ENCODE results near the gene CACNB2. TPM values are rescaled to one million over a fixed set of nuclear protein-coding genes. Genes with fewer than 3 reads are reported as not detected.

The CACNB2 gene
- total and polyA plus RNA-seq, 4 experiments from 2014 or later, result 0.36 to 0.81 TPM; not detected in 2

GRCh38 chr10:18486438-18486837 lies 346.2 kb downstream of the CACNB2 start:
- H3K36me3 ChIP-seq (ENCODE audit: insufficient read depth, low read length), result no peaks in the 10 kb centered on the region
- no peak overlapping the region for H3K27ac ChIP-seq (ENCODE audit: low read depth, low read length)
- DNase-seq, result no peak
- Mint-ChIP-seq H3K4me3 (no peak overlapping the region), H3K9me3 (peaks cover 0 to 5% (median 0%) of the 10 kb centered on the region in 8 donors), H3K27me3 (no peaks in the 10 kb centered on the region), H3K27ac (no peak overlapping the region), H3K36me3 (no peaks in the 10 kb centered on the region), H3K4me1 (no peaks in the 10 kb centered on the region)
- ChIA-PET CTCF (ENCODE audit: partially characterized antibody) (no interaction called here), POLR2A (ENCODE audit: partially characterized antibody) (no interaction called here)
- H3K27me3 ChIP-seq (ENCODE audit: insufficient read depth, low read length), result no peaks in the 10 kb centered on the region
- no peaks in the 10 kb centered on the region for H3K4me1 ChIP-seq (ENCODE audit: insufficient read depth, low read length)
- H3K4me3 ChIP-seq (ENCODE audit: low read length in 2 of 2), result no peak overlapping the region
- no peaks in the 10 kb centered on the region for H3K9me3 ChIP-seq (ENCODE audit: control insufficient read depth in 1 of 2, low read length in 2 of 2)
- intact Hi-C loops (cut with micrococcal nuclease), result no loop called here

- POLR2A ChIA-PET (ENCODE audit: partially characterized antibody), result no interaction called here
- no peak overlapping the region for H3K27ac ChIP-seq (ENCODE audit: low read depth, low read length)
- CTCF ChIA-PET (ENCODE audit: partially characterized antibody), result no interaction called here
- Mint-ChIP-seq H3K27ac (no peak overlapping the region), H3K4me3 (no peak overlapping the region), H3K27me3 (peaks cover 0 to 2% of the 10 kb centered on the region in 2 donors), H3K9me3 (peaks cover 0 to 5% (median 0%) of the 10 kb centered on the region in 8 donors), H3K4me1 (no peaks in the 10 kb centered on the region), H3K36me3 (no peaks in the 10 kb centered on the region)
- no peaks in the 10 kb centered on the region for H3K36me3 ChIP-seq (ENCODE audit: insufficient read depth, low read length)
- H3K27me3 ChIP-seq (ENCODE audit: insufficient read depth, low read length), result no peaks in the 10 kb centered on the region
- H3K4me3 ChIP-seq (ENCODE audit: low read length in 2 of 2), result no peak overlapping the region
- H3K4me1 ChIP-seq (ENCODE audit: insufficient read depth, low read length), result no peaks in the 10 kb centered on the region
- no peaks in the 10 kb centered on the region for H3K9me3 ChIP-seq (ENCODE audit: control insufficient read depth in 1 of 2, low read length in 2 of 2)
- intact Hi-C loops (cut with micrococcal nuclease), result no loop called here
- no peak for DNase-seq
These were observed 350.5 kb downstream of the CACNB2 start for GRCh38 chr10:18490755-18491154.

GRCh38 chr10:18497806-18498369 lies 357.7 kb downstream of the CACNB2 start:
- intact Hi-C loops (cut with micrococcal nuclease), result no loop called here
- H3K36me3 Mint-ChIP-seq, result no peaks in the 10 kb centered on the region
- no peaks in the 10 kb centered on the region for H3K4me1 ChIP-seq (ENCODE audit: insufficient read depth, low read length)
- no peak overlapping the region for H3K27ac ChIP-seq (ENCODE audit: low read depth, low read length)
- POLR2A ChIA-PET (ENCODE audit: partially characterized antibody), result no interaction called here
- H3K27me3 ChIP-seq (ENCODE audit: insufficient read depth, low read length), result no peaks in the 10 kb centered on the region
- H3K4me3 Mint-ChIP-seq, result no peak overlapping the region
- H3K4me1 Mint-ChIP-seq, result peaks cover 0 to 6% (median 0%) of the 10 kb centered on the region in 4 donors
- H3K27me3 Mint-ChIP-seq, result peaks cover 0 to 8% of the 10 kb centered on the region in 2 donors
- H3K9me3 ChIP-seq (ENCODE audit: control insufficient read depth in 1 of 2, low read length in 2 of 2), result no peaks in the 10 kb centered on the region
- H3K4me3 ChIP-seq (ENCODE audit: low read length in 2 of 2), result no peak overlapping the region
- no peak overlapping the region for H3K27ac Mint-ChIP-seq
- DNase-seq, result no peak
- no peaks in the 10 kb centered on the region for H3K36me3 ChIP-seq (ENCODE audit: insufficient read depth, low read length)
- CTCF ChIA-PET (ENCODE audit: partially characterized antibody), result no interaction called here
- no peaks in the 10 kb centered on the region for H3K9me3 Mint-ChIP-seq

GRCh38 chr10:18498998-18499397 lies 358.8 kb downstream of the CACNB2 start:
- Mint-ChIP-seq H3K4me1 (peaks cover 0 to 6% (median 0%) of the 10 kb centered on the region in 4 donors), H3K4me3 (no peak overlapping the region), H3K27me3 (peaks cover 3 to 10% of the 10 kb centered on the region in 2 donors), H3K36me3 (no peaks in the 10 kb centered on the region), H3K27ac (no peak overlapping the region), H3K9me3 (no peaks in the 10 kb centered on the region)
- CTCF ChIA-PET (ENCODE audit: partially characterized antibody), result no interaction called here
- H3K27ac ChIP-seq (ENCODE audit: low read depth, low read length), result no peak overlapping the region
- no peaks in the 10 kb centered on the region for H3K9me3 ChIP-seq (ENCODE audit: control insufficient read depth in 1 of 2, low read length in 2 of 2)
- H3K4me1 ChIP-seq (ENCODE audit: insufficient read depth, low read length), result no peaks in the 10 kb centered on the region
- H3K36me3 ChIP-seq (ENCODE audit: insufficient read depth, low read length), result no peaks in the 10 kb centered on the region
- no peak overlapping the region for H3K4me3 ChIP-seq (ENCODE audit: low read length in 2 of 2)
- DNase-seq, result no peak
- POLR2A ChIA-PET (ENCODE audit: partially characterized antibody), result no interaction called here
- H3K27me3 ChIP-seq (ENCODE audit: insufficient read depth, low read length), result no peaks in the 10 kb centered on the region
- intact Hi-C loops (cut with micrococcal nuclease), result no loop called here

GRCh38 chr10:18500576-18500975 lies 360.4 kb downstream of the CACNB2 start:
- Histone ChIP-seq H3K4me1 (ENCODE audit: insufficient read depth, low read length) (no peaks in the 10 kb centered on the region), H3K27ac (ENCODE audit: low read depth, low read length) (no peak overlapping the region), H3K4me3 (ENCODE audit: low read length in 2 of 2) (no peak overlapping the region), H3K36me3 (ENCODE audit: insufficient read depth, low read length) (no peaks in the 10 kb centered on the region), H3K27me3 (ENCODE audit: insufficient read depth, low read length) (no peaks in the 10 kb centered on the region), H3K9me3 (ENCODE audit: control insufficient read depth in 1 of 2, low read length in 2 of 2) (no peaks in the 10 kb centered on the region)
- Mint-ChIP-seq H3K4me1 (peaks cover 0 to 6% (median 0%) of the 10 kb centered on the region in 4 donors), H3K4me3 (no peak overlapping the region), H3K9me3 (peaks cover 0 to 3% (median 0%) of the 10 kb centered on the region in 8 donors), H3K36me3 (no peaks in the 10 kb centered on the region), H3K27me3 (peaks cover 6 to 13% of the 10 kb centered on the region in 2 donors), H3K27ac (no peak overlapping the region)
- no peak for DNase-seq
- POLR2A ChIA-PET (ENCODE audit: partially characterized antibody), result no interaction called here
- intact Hi-C loops (cut with micrococcal nuclease), result no loop called here
- CTCF ChIA-PET (ENCODE audit: partially characterized antibody), result no interaction called here

GRCh38 chr10:18501198-18501597 lies 361.0 kb downstream of the CACNB2 start:
- peak overlapping the region in 7 of 8 donors; percentile 12 to 72 (median 60) for H3K4me3 Mint-ChIP-seq

GRCh38 chr10:18501629-18502028 lies 361.4 kb downstream of the CACNB2 start:
- Histone ChIP-seq H3K36me3 (ENCODE audit: insufficient read depth, low read length) (no peaks in the 10 kb centered on the region), H3K4me1 (ENCODE audit: insufficient read depth, low read length) (no peaks in the 10 kb centered on the region), H3K27ac (ENCODE audit: low read depth, low read length) (no peak overlapping the region), H3K4me3 (ENCODE audit: low read length in 2 of 2) (no peak overlapping the region), H3K27me3 (ENCODE audit: insufficient read depth, low read length) (no peaks in the 10 kb centered on the region), H3K9me3 (ENCODE audit: control insufficient read depth in 1 of 2, low read length in 2 of 2) (no peaks in the 10 kb centered on the region)
- Mint-ChIP-seq H3K27me3 (peaks cover 6 to 13% of the 10 kb centered on the region in 2 donors), H3K27ac (peak overlapping the region in 3 of 7 donors; percentile 55 to 64 (median 58)), H3K4me3 (peak overlapping the region in 6 of 8 donors; percentile 52 to 72 (median 64)), H3K4me1 (peaks cover 0 to 6% (median 0%) of the 10 kb centered on the region in 4 donors), H3K9me3 (peaks cover 0 to 3% (median 0%) of the 10 kb centered on the region in 8 donors), H3K36me3 (no peaks in the 10 kb centered on the region)
- intact Hi-C loops (cut with micrococcal nuclease), result no loop called here
- POLR2A ChIA-PET (ENCODE audit: partially characterized antibody), result no interaction called here
- no peak for DNase-seq
- CTCF ChIA-PET (ENCODE audit: partially characterized antibody), result no interaction called here

More at GRCh38 chr10:18501198-18501597, 361.0 kb downstream of the CACNB2 start:
- ChIA-PET POLR2A (ENCODE audit: partially characterized antibody) (no interaction called here), CTCF (ENCODE audit: partially characterized antibody) (no interaction called here)
- Histone ChIP-seq H3K4me3 (ENCODE audit: low read length in 2 of 2) (no peak overlapping the region), H3K9me3 (ENCODE audit: control insufficient read depth in 1 of 2, low read length in 2 of 2) (no peaks in the 10 kb centered on the region), H3K36me3 (ENCODE audit: insufficient read depth, low read length) (no peaks in the 10 kb centered on the region), H3K4me1 (ENCODE audit: insufficient read depth, low read length) (no peaks in the 10 kb centered on the region), H3K27me3 (ENCODE audit: insufficient read depth, low read length) (no peaks in the 10 kb centered on the region), H3K27ac (ENCODE audit: low read depth, low read length) (no peak overlapping the region)
- intact Hi-C loops (cut with micrococcal nuclease), result no loop called here
- no peaks in the 10 kb centered on the region for H3K36me3 Mint-ChIP-seq
- peak in 1 of 5 donors; percentile 4 for DNase-seq
- H3K27ac Mint-ChIP-seq, result peak overlapping the region in 5 of 7 donors; percentile 33 to 64 (median 55)
- H3K9me3 Mint-ChIP-seq, result peaks cover 0 to 3% (median 0%) of the 10 kb centered on the region in 8 donors
- peaks cover 6 to 13% of the 10 kb centered on the region in 2 donors for H3K27me3 Mint-ChIP-seq
- H3K4me1 Mint-ChIP-seq, result peaks cover 0 to 6% (median 0%) of the 10 kb centered on the region in 4 donors
